IPS-20b (cell line): ENCODE results near the gene SAMD11.

ENCODE experiments used
- H3K27ac ChIP-seq: one replicate; pipeline ENCODE4 v1.5.1; 2013; ENCODE audit warnings: low read length
- H3K27me3 ChIP-seq: 2 replicates; pipeline ENCODE4 v1.6.1; 2013; ENCODE audit warnings: mild to moderate bottlenecking, low read length, inconsistent platforms; ENCODE audit not compliant: insufficient read depth
- H3K36me3 ChIP-seq: 2 replicates; pipeline ENCODE4 v1.6.1; 2013; ENCODE audit warnings: low read depth, mild to moderate bottlenecking, inconsistent platforms, low read length, moderate library complexity; ENCODE audit not compliant: insufficient read depth
- H3K4me1 ChIP-seq: 2 replicates; pipeline ENCODE4 v1.6.1; 2013; ENCODE audit warnings: mild to moderate bottlenecking, control low read depth, inconsistent platforms, low read length, moderate library complexity; ENCODE audit not compliant: insufficient read depth
- H3K4me3 ChIP-seq: 2 replicates; pipeline ENCODE4 v1.5.1; 2013; ENCODE audit warnings: mild to moderate bottlenecking, low read length, inconsistent platforms
- H3K9ac ChIP-seq: 2 replicates; pipeline ENCODE4 v1.6.1; 2013; ENCODE audit warnings: low read depth, mild to moderate bottlenecking, inconsistent platforms, low read length, moderate library complexity
- H3K9me3 ChIP-seq: 2 replicates; pipeline ENCODE4 v1.6.1; 2013; ENCODE audit warnings: mild to moderate bottlenecking, low read depth, low read length, inconsistent platforms; ENCODE audit not compliant: insufficient read depth

SAMD11 gene

DNA sequence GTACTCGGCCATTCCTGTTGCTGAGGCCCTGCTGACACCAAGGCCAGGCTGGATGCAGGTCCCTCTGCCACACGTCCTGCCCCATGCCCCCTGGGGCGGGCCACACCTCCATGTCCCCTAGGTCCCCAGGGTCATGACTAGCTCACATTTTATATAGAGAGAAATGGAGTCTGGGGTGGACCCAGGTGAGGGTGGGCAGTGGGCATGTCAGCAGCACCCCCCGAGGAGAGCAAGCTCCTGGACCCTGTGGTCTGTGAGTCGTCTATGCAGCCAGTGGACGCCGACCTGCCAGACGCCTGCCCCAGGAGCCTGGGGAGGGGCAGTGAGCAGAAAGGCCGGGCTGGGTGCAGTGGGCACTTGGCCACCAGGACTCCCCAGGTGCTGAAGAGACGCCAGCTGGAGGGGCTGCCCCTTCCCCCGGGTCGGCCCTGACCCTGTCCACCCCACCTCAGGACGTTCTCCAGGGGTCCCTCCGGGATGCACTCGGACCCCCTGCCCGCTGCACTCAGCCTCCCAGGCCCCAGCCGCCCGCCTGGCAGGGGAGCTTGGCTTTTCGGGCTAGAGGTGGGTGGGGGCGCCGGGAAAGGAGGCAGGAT, 15.9 kb downstream of the SAMD11 start:
- H3K4me3 ChIP-seq: no peak overlapping the region
- H3K9ac ChIP-seq: no peak overlapping the region
- no peaks in the 10 kb centered on the region; the same call in 1 of the 2 replicates for H3K4me1 ChIP-seq
- peaks cover 94% of the 10 kb centered on the region for H3K27me3 ChIP-seq
- no peaks in the 10 kb centered on the region for H3K9me3 ChIP-seq
- no peak overlapping the region for H3K27ac ChIP-seq
- H3K36me3 ChIP-seq: 0 out of 2 replicates have a peak, but pooled peaks cover under 1% of the 10 kb centered on the region

DNA sequence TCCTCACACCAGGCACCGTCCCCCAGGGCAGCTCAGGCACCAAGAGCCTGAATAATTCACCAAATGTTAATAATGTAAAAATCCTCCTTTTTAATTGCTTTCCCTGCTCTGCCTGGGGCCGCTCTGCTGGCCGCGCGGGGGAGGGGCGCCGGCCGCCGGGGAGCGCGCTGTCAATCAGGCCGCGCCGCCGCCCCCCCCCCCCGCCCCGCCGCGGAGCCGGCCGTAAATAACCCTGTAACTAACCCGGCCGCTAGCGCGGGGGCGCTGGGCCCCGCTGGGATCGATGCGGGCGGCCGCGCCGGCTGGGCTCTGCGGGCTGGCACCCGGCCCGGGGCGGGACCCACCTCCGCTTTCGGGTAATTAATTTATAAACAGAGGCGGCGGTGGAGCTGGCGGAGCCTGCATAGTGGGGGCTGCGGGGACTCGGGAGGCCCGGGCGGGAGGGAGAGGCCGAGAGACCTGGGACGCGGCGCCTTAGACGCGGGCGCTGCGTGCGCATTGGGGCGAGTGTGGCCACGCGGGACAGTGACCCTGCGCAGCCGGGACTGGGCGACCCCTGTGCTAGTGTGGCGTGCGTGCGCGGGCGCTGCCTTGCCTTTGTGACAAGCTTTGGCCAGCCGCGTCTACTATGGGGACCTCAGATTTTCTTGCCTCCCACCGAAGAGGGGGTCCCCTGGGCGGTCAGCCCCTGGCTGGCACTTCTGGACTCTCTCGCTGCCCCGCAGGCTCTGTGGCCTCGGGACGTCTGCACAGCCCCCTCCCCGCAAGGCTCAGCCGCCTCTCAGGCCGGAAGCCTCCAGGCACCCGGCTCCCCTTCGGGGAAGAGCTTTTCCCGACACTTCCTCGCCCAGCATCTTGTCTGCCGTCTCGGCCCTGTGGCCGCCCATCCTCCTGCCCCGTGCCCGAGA, 16.6 kb downstream of the SAMD11 start:
- Histone ChIP-seq H3K9me3 (no peaks in the 10 kb centered on the region), H3K36me3 (peaks cover 8% of the 10 kb centered on the region; the same call in 1 of the 2 replicates), H3K27ac (no peak overlapping the region), H3K4me3 (peak overlapping the region; percentile 35; the same call in 1 of the 2 replicates), H3K9ac (no peak overlapping the region), H3K27me3 (peaks cover 87% of the 10 kb centered on the region), H3K4me1 (no peaks in the 10 kb centered on the region; the same call in 1 of the 2 replicates)

DNA sequence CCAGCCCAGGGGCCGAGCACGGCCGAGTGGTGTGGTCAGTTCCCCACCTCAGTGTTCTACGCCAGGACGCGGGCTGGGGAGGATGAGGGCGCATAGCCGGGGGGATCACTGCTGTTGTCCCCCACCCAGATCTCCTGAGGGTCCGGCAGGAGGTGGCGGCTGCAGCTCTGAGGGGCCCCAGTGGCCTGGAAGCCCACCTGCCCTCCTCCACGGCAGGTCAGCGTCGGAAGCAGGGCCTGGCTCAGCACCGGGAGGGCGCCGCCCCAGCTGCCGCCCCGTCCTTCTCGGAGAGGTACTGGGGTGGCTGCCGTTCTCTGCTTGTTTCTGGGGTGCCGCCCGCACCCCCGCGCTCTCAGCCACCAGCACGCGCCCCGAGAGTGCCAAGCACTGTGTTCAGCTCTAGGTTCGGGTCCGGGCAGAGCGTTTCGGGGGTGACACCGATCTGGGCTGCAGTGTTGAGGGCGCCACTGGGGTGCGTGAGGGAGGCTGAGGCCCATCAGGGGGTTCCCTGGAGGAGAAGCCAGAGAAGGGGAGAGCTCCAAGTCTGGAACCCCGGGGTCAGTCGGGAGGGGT, 17.4 kb downstream of the SAMD11 start:
- Histone ChIP-seq H3K27me3 (peaks cover 79% of the 10 kb centered on the region), H3K27ac (no peak overlapping the region), H3K36me3 (peaks cover 14% of the 10 kb centered on the region; the same call in 1 of the 2 replicates), H3K9me3 (no peaks in the 10 kb centered on the region), H3K4me3 (peak overlapping the region; percentile 35; the same call in 1 of the 2 replicates), H3K9ac (no peak overlapping the region), H3K4me1 (no peaks in the 10 kb centered on the region; the same call in 1 of the 2 replicates)

DNA sequence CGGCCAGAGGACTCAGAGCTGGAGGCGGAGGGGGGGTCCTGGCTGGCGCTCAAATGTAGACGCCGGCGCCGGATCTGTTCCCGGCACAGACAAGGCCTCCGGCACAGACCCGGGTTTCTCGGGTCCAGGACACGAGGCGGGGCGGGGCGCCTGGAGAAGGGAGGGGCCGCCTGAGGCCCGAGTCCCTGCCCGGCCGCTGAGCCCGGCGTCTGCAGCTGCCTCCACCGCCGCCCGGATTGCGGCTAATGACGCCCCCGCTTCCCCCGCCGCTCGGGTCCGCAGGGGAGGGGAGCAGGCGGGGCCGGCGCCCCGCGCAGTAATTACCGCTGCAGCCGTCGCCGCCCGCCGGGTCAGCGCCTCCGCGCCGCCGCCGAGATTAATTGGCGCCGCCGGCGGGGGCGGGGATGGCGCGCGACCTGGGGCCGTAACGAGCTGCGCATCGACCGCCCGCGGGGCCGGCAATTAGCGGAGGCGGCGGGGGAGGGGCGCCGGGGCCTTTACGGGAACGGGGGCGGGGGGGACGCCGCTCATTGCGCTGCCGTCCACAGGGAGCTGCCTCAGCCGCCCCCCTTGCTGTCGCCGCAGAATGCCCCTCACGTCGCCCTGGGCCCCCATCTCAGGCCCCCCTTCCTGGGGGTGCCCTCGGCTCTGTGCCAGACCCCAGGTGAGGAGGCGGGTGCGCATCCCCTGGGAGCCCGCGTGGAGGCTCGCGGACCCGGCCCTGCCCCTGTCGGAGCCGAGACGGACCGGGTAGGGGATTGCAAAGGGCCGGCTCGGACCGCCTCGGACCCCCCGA, 18.1 kb downstream of the SAMD11 start:
- Histone ChIP-seq H3K27me3 (peaks cover 72% of the 10 kb centered on the region), H3K4me3 (peak overlapping the region; percentile 35; the same call in 1 of the 2 replicates), H3K27ac (no peak overlapping the region), H3K36me3 (peaks cover 17% of the 10 kb centered on the region; the same call in 1 of the 2 replicates), H3K4me1 (no peaks in the 10 kb centered on the region; the same call in 1 of the 2 replicates), H3K9ac (no peak overlapping the region), H3K9me3 (no peaks in the 10 kb centered on the region)

DNA sequence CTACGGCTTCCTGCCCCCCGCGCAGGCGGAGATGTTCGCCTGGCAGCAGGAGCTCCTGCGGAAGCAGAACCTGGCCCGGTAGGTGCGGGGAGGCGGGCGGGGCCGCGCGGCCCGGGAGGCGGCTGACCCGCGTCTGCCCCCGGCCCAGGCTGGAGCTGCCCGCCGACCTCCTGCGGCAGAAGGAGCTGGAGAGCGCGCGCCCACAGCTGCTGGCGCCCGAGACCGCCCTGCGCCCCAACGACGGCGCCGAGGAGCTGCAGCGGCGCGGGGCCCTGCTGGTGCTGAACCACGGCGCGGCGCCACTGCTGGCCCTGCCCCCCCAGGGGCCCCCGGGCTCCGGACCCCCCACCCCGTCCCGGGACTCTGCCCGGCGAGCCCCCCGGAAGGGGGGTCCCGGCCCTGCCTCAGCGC, 18.7 kb downstream of the SAMD11 start:
- no peaks in the 10 kb centered on the region for H3K9me3 ChIP-seq
- no peak overlapping the region for H3K9ac ChIP-seq
- no peaks in the 10 kb centered on the region; the same call in 1 of the 2 replicates for H3K4me1 ChIP-seq
- peaks cover 23% of the 10 kb centered on the region for H3K36me3 ChIP-seq
- no peak overlapping the region; the same call in 1 of the 2 replicates for H3K4me3 ChIP-seq
- peaks cover 66% of the 10 kb centered on the region for H3K27me3 ChIP-seq
- no peak overlapping the region for H3K27ac ChIP-seq

DNA sequence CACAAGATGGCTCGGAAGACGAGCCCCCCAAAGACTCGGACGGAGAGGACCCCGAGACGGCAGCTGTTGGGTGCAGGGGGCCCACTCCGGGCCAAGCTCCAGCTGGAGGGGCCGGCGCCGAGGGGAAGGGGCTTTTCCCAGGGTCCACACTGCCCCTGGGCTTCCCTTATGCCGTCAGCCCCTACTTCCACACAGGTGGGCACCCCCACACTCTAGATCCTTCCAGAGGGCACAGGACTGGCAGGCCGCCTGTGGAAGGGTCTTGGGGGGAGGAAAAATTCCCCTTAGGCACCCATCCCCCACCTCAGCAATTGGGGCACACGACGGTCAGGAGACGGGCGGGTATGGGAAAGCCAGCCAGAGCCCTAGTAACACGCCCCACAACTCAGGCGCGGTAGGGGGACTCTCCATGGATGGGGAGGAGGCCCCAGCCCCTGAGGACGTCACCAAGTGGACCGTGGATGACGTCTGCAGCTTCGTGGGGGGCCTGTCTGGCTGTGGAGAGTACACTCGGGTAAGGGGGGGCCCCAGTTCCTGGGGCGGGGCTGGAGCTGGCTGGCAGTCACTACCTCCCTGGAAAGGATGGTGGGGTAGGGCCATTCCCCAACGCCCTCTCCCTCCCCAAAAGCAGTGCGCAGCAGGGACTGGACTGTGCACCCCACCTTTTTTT, 19.3 kb downstream of the SAMD11 start:
- Histone ChIP-seq H3K27me3 (peaks cover 60% of the 10 kb centered on the region), H3K9me3 (no peaks in the 10 kb centered on the region), H3K36me3 (peaks cover 29% of the 10 kb centered on the region), H3K27ac (no peak overlapping the region), H3K9ac (no peak overlapping the region), H3K4me3 (no peak overlapping the region; the same call in 1 of the 2 replicates), H3K4me1 (no peaks in the 10 kb centered on the region; the same call in 1 of the 2 replicates)

DNA sequence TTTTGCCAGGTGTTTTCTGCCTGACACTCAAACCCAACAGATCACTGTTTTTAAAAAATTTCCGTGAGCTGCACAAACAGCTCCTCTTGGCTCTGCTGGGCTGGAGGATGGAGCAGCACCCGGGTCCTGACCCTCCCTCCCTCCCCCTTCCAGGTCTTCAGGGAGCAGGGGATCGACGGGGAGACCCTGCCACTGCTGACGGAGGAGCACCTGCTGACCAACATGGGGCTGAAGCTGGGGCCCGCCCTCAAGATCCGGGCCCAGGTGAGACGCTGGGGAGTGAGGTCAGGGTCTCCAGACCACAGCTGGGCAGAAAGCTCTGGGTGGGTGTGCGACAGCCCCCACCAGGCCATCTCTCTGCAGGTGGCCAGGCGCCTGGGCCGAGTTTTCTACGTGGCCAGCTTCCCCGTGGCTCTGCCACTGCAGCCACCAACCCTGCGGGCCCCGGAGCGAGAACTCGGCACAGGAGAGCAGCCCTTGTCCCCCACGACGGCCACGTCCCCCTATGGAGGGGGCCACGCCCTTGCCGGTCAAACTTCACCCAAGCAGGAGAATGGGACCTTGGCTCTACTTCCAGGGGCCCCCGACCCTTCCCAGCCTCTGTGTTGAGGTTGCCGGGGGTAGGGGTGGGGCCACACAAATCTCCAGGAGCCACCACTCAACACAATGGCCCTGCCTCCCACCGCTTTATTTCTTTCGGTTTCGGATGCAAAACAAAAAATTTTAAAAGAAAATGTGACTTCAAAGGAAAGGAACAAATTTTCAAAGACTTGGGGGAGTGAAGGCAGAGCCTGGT, 20.0 kb downstream of the SAMD11 start:
- Histone ChIP-seq H3K27me3 (peaks cover 53% of the 10 kb centered on the region), H3K36me3 (peaks cover 36% of the 10 kb centered on the region)

DNA sequence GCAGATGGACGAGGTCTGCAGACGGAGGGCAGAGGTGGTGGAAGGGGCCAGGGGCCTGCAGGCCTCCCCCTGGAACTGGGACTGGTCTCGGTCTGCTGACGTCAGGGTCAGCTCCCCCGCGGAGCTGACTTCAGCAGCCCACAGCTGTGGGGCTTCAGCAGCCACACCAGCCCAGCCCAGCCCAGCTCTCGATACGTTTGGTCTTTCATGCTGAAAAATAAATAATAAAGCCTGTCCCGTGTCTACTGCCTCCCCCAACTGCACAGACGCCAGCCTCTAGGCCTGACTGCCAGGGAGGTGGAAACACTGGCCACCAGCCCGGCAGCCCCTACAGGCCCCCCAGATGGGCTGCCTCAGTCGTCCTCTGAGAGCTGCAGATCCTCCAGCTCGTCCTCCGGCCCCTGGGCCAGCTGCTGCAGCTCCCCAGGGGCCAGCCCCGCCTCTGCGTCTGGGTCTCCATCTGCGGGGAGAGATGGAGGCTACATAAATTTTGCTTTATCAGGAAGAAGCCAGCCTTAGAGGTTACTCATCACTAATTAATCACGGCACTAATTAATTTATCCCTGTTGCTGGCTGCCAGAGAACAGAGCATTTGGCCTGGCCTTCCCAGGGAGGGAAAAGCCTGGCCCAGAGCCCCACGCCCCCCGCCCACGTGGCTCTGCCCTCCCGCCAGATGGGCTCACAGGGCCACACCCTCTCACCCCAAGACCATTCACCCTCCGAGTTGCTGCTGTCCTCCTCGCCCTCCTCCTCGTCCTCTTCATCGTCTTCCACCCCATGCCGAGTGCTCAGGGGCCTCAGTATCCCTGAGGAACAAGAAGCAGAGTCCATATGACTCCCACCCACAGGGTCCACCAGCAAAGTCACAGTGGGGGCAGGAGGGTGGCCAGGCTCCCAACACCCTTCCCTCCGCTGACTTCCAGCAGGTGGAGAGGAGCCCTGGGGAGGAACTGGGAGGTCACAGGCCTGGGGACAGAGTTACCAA, 20.9 kb downstream of the SAMD11 start:
- no peak overlapping the region for H3K4me3 ChIP-seq
- H3K27me3 ChIP-seq: peaks cover 44% of the 10 kb centered on the region
- no peak overlapping the region for H3K27ac ChIP-seq
- peaks cover 44% of the 10 kb centered on the region for H3K36me3 ChIP-seq
- no peaks in the 10 kb centered on the region; the same call in 1 of the 2 replicates for H3K4me1 ChIP-seq
- H3K9ac ChIP-seq: no peak overlapping the region
- no peaks in the 10 kb centered on the region for H3K9me3 ChIP-seq

More for the DNA sequence above, 20.0 kb downstream of the SAMD11 start:
- H3K27ac ChIP-seq: no peak overlapping the region
- no peaks in the 10 kb centered on the region for H3K9me3 ChIP-seq
- no peaks in the 10 kb centered on the region; the same call in 1 of the 2 replicates for H3K4me1 ChIP-seq
- H3K4me3 ChIP-seq: no peak overlapping the region
- no peak overlapping the region for H3K9ac ChIP-seq

DNA sequence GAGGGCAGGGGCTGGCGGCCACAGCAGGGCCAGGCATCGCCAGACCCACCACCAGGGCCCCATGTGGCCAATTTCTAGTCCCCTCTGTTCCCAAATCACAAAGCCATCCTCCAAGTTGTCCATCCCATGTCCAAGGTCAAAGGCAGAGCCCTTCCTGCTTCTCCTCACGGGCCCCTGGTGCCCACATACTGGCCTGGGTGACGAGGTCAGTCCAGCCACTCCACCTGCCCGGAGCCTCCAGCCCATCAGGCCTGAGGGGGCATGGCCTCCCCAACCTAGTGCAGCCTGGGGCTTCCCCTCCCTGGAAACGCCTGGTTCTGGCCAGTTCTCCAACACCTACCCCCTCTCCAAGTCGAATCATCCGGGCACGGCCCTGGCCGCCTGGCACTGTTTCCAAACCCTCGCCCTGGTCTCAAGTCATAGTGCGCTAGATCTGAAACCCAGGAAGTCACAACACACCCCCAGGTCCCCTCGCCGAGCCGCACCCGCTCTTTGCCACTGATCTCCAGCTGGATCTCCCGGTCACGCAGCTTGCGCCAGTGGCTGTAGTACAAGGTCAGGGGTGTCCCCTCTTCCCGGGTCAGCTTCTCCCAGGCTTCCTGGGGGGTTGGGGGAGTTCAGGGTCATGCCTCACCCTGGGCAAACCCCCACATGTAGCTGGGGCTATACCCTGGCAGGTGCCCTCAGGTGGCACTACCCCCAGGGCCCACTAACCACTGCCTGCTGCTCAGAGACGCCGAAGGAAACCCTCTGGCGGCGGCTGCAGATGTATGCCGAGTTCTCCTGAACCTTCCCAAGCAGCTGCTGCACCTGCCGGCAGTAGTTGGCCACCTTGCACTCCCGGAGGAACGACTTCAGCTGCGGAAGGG, 22.2 kb downstream of the SAMD11 start:
- Histone ChIP-seq H3K36me3 (peaks cover 57% of the 10 kb centered on the region), H3K9ac (no peak overlapping the region), H3K9me3 (no peaks in the 10 kb centered on the region), H3K4me3 (no peak overlapping the region), H3K4me1 (no peaks in the 10 kb centered on the region; the same call in 1 of the 2 replicates), H3K27ac (no peak overlapping the region), H3K27me3 (peaks cover 31% of the 10 kb centered on the region)
